ENCODE data around the gene ZMYND15.

- no peak for TF ChIP-seq RCOR1 (IDR thresholded peaks at IDR 0.05; ENCODE audit: insufficient replicate concordance, low read length)
- no peak for TF ChIP-seq CTCF (conservative IDR thresholded peaks at IDR 0.05; ENCODE audit: low read depth, low read length)
- TF ChIP-seq MAFK (IDR thresholded peaks at IDR 0.05; ENCODE audit: low read depth, low read length): no peak
- TF ChIP-seq RAD21 (IDR thresholded peaks at IDR 0.05; ENCODE audit: low read length): no peak
- TF ChIP-seq MXI1 (IDR thresholded peaks at IDR 0.05; ENCODE audit: borderline replicate concordance, low read depth, low read length): no peak
- no peak for TF ChIP-seq SMC3 (IDR thresholded peaks at IDR 0.05; ENCODE audit: low read depth, low read length)
- no peak for TF ChIP-seq POLR2A (IDR thresholded peaks at IDR 0.05; ENCODE audit: low read depth, low read length)
These were observed 20.5 kb upstream of the ZMYND15 start for GRCh38 chr17:4719146-4719545.
